ENCODE data around the gene YTHDF2.
"Not testable (repeated sequence)": the region's sequence is repeated elsewhere in the genome, so short reads cannot be mapped to it uniquely, and the experiment has no call there.

The YTHDF2 gene

GRCh38 chr1:28759257-28759656 is 22.5 kb downstream of the YTHDF2 start:
- no peak for DNase-seq (ENCODE audit: low read depth)

- no peak for DNase-seq (ENCODE audit: low read depth)
Measured at GRCh38 chr1:28761189-28761588, 24.4 kb downstream of the YTHDF2 start.

GRCh38 chr1:28766532-28767183 is 29.9 kb downstream of the YTHDF2 start:
- DNase-seq (ENCODE audit: low read depth), result no peak

- no peak for DNase-seq (ENCODE audit: low read depth)
Measured at GRCh38 chr1:28770601-28771165, 33.9 kb downstream of the YTHDF2 start.

- DNase-seq (ENCODE audit: low read depth), result not testable (repeated sequence)
Measured at GRCh38 chr1:28771921-28772320, 35.2 kb downstream of the YTHDF2 start.

- no peak for DNase-seq (ENCODE audit: low read depth)
Measured at GRCh38 chr1:28773105-28773504, 36.4 kb downstream of the YTHDF2 start.

GRCh38 chr1:28775121-28775942 is 38.6 kb downstream of the YTHDF2 start:
- DNase-seq (ENCODE audit: low read depth), result peak; percentile 38

GRCh38 chr1:28776341-28776740 is 39.6 kb downstream of the YTHDF2 start:
- no peak for DNase-seq (ENCODE audit: low read depth)

GRCh38 chr1:28778021-28778420 is 41.3 kb downstream of the YTHDF2 start:
- DNase-seq (ENCODE audit: low read depth), result no peak

- no peak for DNase-seq (ENCODE audit: low read depth)
Measured at GRCh38 chr1:28779751-28780408, 43.1 kb downstream of the YTHDF2 start.

- no peak for DNase-seq (ENCODE audit: low read depth)
Measured at GRCh38 chr1:28781305-28781704, 44.6 kb downstream of the YTHDF2 start.

- DNase-seq (ENCODE audit: low read depth), result no peak
Measured at GRCh38 chr1:28782011-28782410, 45.3 kb downstream of the YTHDF2 start.

GRCh38 chr1:28783363-28783762 is 46.6 kb downstream of the YTHDF2 start:
- DNase-seq (ENCODE audit: low read depth), result no peak

- no peak for DNase-seq (ENCODE audit: low read depth)
Measured at GRCh38 chr1:28789412-28789811, 52.7 kb downstream of the YTHDF2 start.

- no peak for DNase-seq (ENCODE audit: low read depth)
Measured at GRCh38 chr1:28789816-28790215, 53.1 kb downstream of the YTHDF2 start.

- DNase-seq (ENCODE audit: low read depth), result no peak
Measured at GRCh38 chr1:28790377-28791035, 53.8 kb downstream of the YTHDF2 start.

- DNase-seq (ENCODE audit: low read depth), result not testable (repeated sequence)
Measured at GRCh38 chr1:28791929-28792328, 55.2 kb downstream of the YTHDF2 start.

GRCh38 chr1:28792644-28793121 is 55.9 kb downstream of the YTHDF2 start:
- DNase-seq (ENCODE audit: low read depth), result no peak

GRCh38 chr1:28794582-28794981 is 57.8 kb downstream of the YTHDF2 start:
- not testable (repeated sequence) for DNase-seq (ENCODE audit: low read depth)

GRCh38 chr1:28796352-28797211 is 59.8 kb downstream of the YTHDF2 start:
- DNase-seq (ENCODE audit: low read depth), result no peak

GRCh38 chr1:28800324-28800723 is 63.6 kb downstream of the YTHDF2 start:
- DNase-seq (ENCODE audit: low read depth), result no peak

All from stimulated activated CD8-positive, alpha-beta memory T cell treated with anti-CD3 and anti-CD28 coated beads, Interleukin-7, amount 100 ng/mL, for 24 hours (primary cell).